Measurements from ENCODE around the gene LETMD1.

- no peak for TF ChIP-seq CTCF (conservative IDR thresholded peaks at IDR 0.05; ENCODE audit: low read length)
- TF ChIP-seq EZH2phosphoT487 (IDR thresholded peaks at IDR 0.05; ENCODE audit: borderline replicate concordance, low read depth, low read length) = no peak
Observed at GRCh38 chr12:51009056-51009440, 39.1 kb upstream of the LETMD1 start.
